GM12878 (cell line): ENCODE results near the gene OR4B1. TPM values are rescaled to one million over a fixed set of nuclear protein-coding genes. Genes with fewer than 3 reads are reported as not detected.

Experiments used
- ATAC-seq: fragments of 200-7000 bp; cut with Tn5 transposase; 3 replicates; pipeline ENCODE4 v1.9.1; 2020; ENCODE audit warnings: mild to moderate bottlenecking, moderate library complexity
- BruUV-seq: library from RNA; stranded (reverse); fragments of 400-500 nt; replicated peaks from 2 replicates; lab custom pipeline; 2021; lab: Mats Ljungman, UMichigan
- CTCF ChIA-PET: fragments of 300-600 bp; sonication (Branson Sonifier 250); formaldehyde crosslinking; extraction: SDS; loops from one replicate; lab custom pipeline; 2021; ENCODE audit warnings: inconsistent platforms; lab: Yijun Ruan, JAX
- POLR2A ChIA-PET: fragments of 350-600 bp; formaldehyde crosslinking; extraction: SDS; loops from one replicate; lab custom pipeline; 2021; ENCODE audit warnings: inconsistent platforms; lab: Charles Lee
- RAD21 ChIA-PET: fragments of 300-600 bp; sonication (Branson Sonifier 250); formaldehyde crosslinking; loops from one replicate; lab custom pipeline; 2023; ENCODE audit warnings: antibody characterized with exemption; ENCODE audit not compliant: unreplicated experiment; lab: Charles Lee
- SMC1A ChIA-PET: fragments of 300-600 bp; sonication (Branson Sonifier 250); formaldehyde crosslinking; loops from one replicate; lab custom pipeline; 2023; ENCODE audit not compliant: unreplicated experiment, uncharacterized antibody; lab: Charles Lee
- DNase-seq: peaks from one replicate; pipeline ENCODE4 v3.0.0-alpha.2; 2011; ENCODE audit warnings: low read depth, low spot score
- FAIRE-seq: peaks from 3 replicates; lab custom pipeline; 2011; peaks lifted over from hg19 to GRCh38; lab: Jason Lieb, UNC
- H2AFZ ChIP-seq: 2 replicates; pipeline ENCODE4 v1.6.0; 2011; ENCODE audit warnings: low read depth, low read length, control low read depth; ENCODE audit not compliant: control insufficient read depth
- H3K27ac ChIP-seq: 2 replicates; pipeline ENCODE4 v1.5.1; 2011; ENCODE audit warnings: control low read depth; ENCODE audit not compliant: control insufficient read depth, insufficient read depth
- H3K27me3 ChIP-seq, 2 experiments: replicated peaks in 1 of 2; 2 replicates each; pipeline versions ENCODE4 v1.6.0 to v1.6.1; 2011; ENCODE audit warnings: low read length in 1 of 2; ENCODE audit not compliant: control insufficient read depth in 2 of 2, insufficient read depth in 2 of 2
- H3K36me3 ChIP-seq, 2 experiments: 2 replicates each; pipeline ENCODE4 v1.5.1; 2011; ENCODE audit warnings: low read length in 1 of 2; ENCODE audit not compliant: control insufficient read depth in 2 of 2, insufficient read depth in 2 of 2
- H3K4me1 ChIP-seq: 2 replicates; pipeline ENCODE4 v1.6.1; 2011; ENCODE audit warnings: mild to moderate bottlenecking, low read length, moderate library complexity, mixed read lengths; ENCODE audit not compliant: control insufficient read depth, insufficient read depth
- H3K4me2 ChIP-seq: 2 replicates; pipeline ENCODE4 v1.6.0; 2011; ENCODE audit warnings: control low read depth; ENCODE audit not compliant: control insufficient read depth, insufficient read depth
- H3K4me3 ChIP-seq: fragments of 200-600 bp; sonication (generic); 2 replicates; pipeline ENCODE4 v1.5.1; 2016
- H3K79me2 ChIP-seq: 2 replicates; pipeline ENCODE4 v1.6.0; 2011; ENCODE audit warnings: low read length; ENCODE audit not compliant: control insufficient read depth, insufficient read depth
- H3K9ac ChIP-seq: 2 replicates; pipeline ENCODE4 v1.8.0; 2011; ENCODE audit warnings: low read length, control low read depth, mixed read lengths; ENCODE audit not compliant: control insufficient read depth, insufficient read depth
- H3K9me3 ChIP-seq: replicated peaks from 3 replicates; pipeline ENCODE4 v1.5.1; 2011; ENCODE audit warnings: mild to moderate bottlenecking, low read length; ENCODE audit not compliant: control insufficient read depth, insufficient read depth
- H4K20me1 ChIP-seq: 2 replicates; pipeline ENCODE4 v1.6.0; 2011; ENCODE audit not compliant: control insufficient read depth, insufficient read depth
- CBX5 ChIP-seq: sonication (generic); IDR thresholded peaks from 2 replicates; pipeline ENCODE4 v1.6.1; 2016; ENCODE audit warnings: low read depth, moderate library complexity, mild to moderate bottlenecking, inconsistent platforms
- CUX1 ChIP-seq: IDR thresholded peaks from 2 replicates; pipeline ENCODE4 v1.6.1; 2012; ENCODE audit warnings: improper control_type of control experiment, low read depth, low read length; ENCODE audit not compliant: insufficient replicate concordance
- JUNB ChIP-seq: IDR thresholded peaks from 2 replicates; pipeline ENCODE4 v1.6.1; 2016; ENCODE audit warnings: antibody characterized with exemption, mild to moderate bottlenecking
- MEF2A ChIP-seq: IDR thresholded peaks from 2 replicates; pipeline ENCODE4 v1.6.1; 2011; ENCODE audit warnings: low read depth, mild to moderate bottlenecking, low read length, moderate library complexity; ENCODE audit not compliant: insufficient read depth
- NFXL1 ChIP-seq: fragments of 450-650 bp; IDR thresholded peaks from 2 replicates; pipeline ENCODE4 v1.6.1; 2017; ENCODE audit warnings: antibody characterized with exemption, mild to moderate bottlenecking, borderline replicate concordance
- POLR2AphosphoS5 ChIP-seq: IDR thresholded peaks from 2 replicates; pipeline ENCODE4 v1.6.1; 2011; ENCODE audit warnings: mild to moderate bottlenecking, low read length, inconsistent platforms
- RAD21 ChIP-seq: IDR thresholded peaks from 2 replicates; pipeline ENCODE4 v1.6.1; 2011; ENCODE audit warnings: mild to moderate bottlenecking, low read depth, low read length, moderate library complexity; ENCODE audit not compliant: insufficient read depth
- SUPT20H ChIP-seq: IDR thresholded peaks from 2 replicates; pipeline ENCODE4 v1.6.1; 2011; ENCODE audit warnings: low read depth, mild to moderate bottlenecking, low read length, moderate library complexity, borderline replicate concordance; ENCODE audit not compliant: control insufficient read depth
- WRNIP1 ChIP-seq: IDR thresholded peaks from 2 replicates; pipeline ENCODE4 v1.6.1; 2011; ENCODE audit warnings: low read depth, low read length, improper control_type of control experiment, borderline replicate concordance
- YY1 ChIP-seq: IDR thresholded peaks from 2 replicates; pipeline ENCODE4 v1.6.1; 2011; ENCODE audit warnings: low read depth, mild to moderate bottlenecking, low read length
- WGBS: methylation state at CpG from one replicate; pipeline ENCODE4 v1.1.6; 2016; ENCODE audit warnings: low lambda C conversion rate; ENCODE audit not compliant: insufficient replicate concordance, insufficient coverage; ENCODE audit errors: missing lambda C conversion rate; 5-methylcytosine and 5-hydroxymethylcytosine counted together
- in situ Hi-C: fragments of 300-500 bp; cut with MboI; formaldehyde crosslinking; loops from 9 replicates; pipeline ENCODE4 v1.14.3; 2018; ENCODE audit warnings: mixed read lengths
- intact Hi-C: fragments of 100-400 bp; cut with micrococcal nuclease; formaldehyde crosslinking; loops from one replicate; pipeline ENCODE4 v1.14.2; 2022; ENCODE audit not compliant: unreplicated experiment
- polyA plus RNA-seq, 11 experiments: library from polyadenylated mRNA; depleted of rRNA in 4 of 11; unstranded in 6 of 11; stranded (reverse) in 5 of 11; fragments of >200 nt; fragmentation: Nextera tagmentation in 4 of 11; fragmentation: Illumina TruSeq in 1 of 11; extraction: Ambion mirVana in 4 of 11; extraction: Trizol in 1 of 11; gene quantifications; 1 replicate in 1 of 11; 2 replicates in 10 of 11; pipeline versions ENCODE4 v1.2.1 to v1.2.3, GENCODE V29; 2011 to 2016; ENCODE audit warnings: inconsistent platforms in 2 of 11, missing spikeins in 2 of 11, low read depth in 1 of 11
- total RNA-seq, 4 experiments: library from RNA; depleted of rRNA in 3 of 4; stranded (reverse); fragments of >200 nt in 3 of 4; fragmentation: Illumina TruSeq in 1 of 4; extraction: Trizol in 1 of 4; gene quantifications; 2 replicates each; pipeline versions ENCODE4 v1.2.1 to v1.2.3, GENCODE V29; 2013 to 2021
- TF ChIP-seq, protein P1 (sequence below): IDR thresholded peaks from 2 replicates; pipeline ENCODE4 v1.6.1; 2011; ENCODE audit warnings: borderline replicate concordance, low read depth, mild to moderate bottlenecking, moderate library complexity, mixed read lengths, low read length; ENCODE audit not compliant: insufficient read depth; ENCODE audit errors: extremely low read length
- TF ChIP-seq, protein P2 (sequence below): IDR thresholded peaks from 2 replicates; pipeline ENCODE4 v1.6.1; 2012; ENCODE audit warnings: low read length, inconsistent platforms
- TF ChIP-seq, protein P3 (sequence below): IDR thresholded peaks from 2 replicates; pipeline ENCODE4 v1.6.1; 2012; ENCODE audit warnings: low read depth, low read length, improper control_type of control experiment

The OR4B1 gene
- total and polyA plus RNA-seq, 10 of the 15 experiments (the other 5 are each of a cell fraction or from before 2014, with no cell fraction given) = not detected

GRCh38 chr11:48167380-48167779 lies 49.2 kb upstream of the OR4B1 start:
- H3K4me1 ChIP-seq = peaks cover 4% of the 10 kb centered on the region; the same call in 1 of the 2 replicates
- no peak for DNase-seq
- in situ Hi-C loops = no loop called here
- no peak overlapping the region for H3K27ac ChIP-seq
- H3K4me2 ChIP-seq = no peak overlapping the region
- SMC1A ChIA-PET = interaction anchor here (1.1 kb wide), 1 partner anchor 15 kb away, joined by 3 read pairs; no protein-coding TSS in a partner anchor
- no peaks in the 10 kb centered on the region for H3K27me3 ChIP-seq
- H3K36me3 ChIP-seq = peaks cover 0 to 11% of the 10 kb centered on the region in 2 experiments; a peak in 2 of 4 replicates
- RAD21 ChIA-PET = no interaction called here
- H3K9ac ChIP-seq = no peak overlapping the region
- TF ChIP-seq, protein P1, sequence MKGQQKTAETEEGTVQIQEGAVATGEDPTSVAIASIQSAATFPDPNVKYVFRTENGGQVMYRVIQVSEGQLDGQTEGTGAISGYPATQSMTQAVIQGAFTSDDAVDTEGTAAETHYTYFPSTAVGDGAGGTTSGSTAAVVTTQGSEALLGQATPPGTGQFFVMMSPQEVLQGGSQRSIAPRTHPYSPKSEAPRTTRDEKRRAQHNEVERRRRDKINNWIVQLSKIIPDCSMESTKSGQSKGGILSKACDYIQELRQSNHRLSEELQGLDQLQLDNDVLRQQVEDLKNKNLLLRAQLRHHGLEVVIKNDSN = no peak
- TF ChIP-seq, protein P2, sequence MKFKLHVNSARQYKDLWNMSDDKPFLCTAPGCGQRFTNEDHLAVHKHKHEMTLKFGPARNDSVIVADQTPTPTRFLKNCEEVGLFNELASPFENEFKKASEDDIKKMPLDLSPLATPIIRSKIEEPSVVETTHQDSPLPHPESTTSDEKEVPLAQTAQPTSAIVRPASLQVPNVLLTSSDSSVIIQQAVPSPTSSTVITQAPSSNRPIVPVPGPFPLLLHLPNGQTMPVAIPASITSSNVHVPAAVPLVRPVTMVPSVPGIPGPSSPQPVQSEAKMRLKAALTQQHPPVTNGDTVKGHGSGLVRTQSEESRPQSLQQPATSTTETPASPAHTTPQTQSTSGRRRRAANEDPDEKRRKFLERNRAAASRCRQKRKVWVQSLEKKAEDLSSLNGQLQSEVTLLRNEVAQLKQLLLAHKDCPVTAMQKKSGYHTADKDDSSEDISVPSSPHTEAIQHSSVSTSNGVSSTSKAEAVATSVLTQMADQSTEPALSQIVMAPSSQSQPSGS = no peak
- TF ChIP-seq YY1 (no peak), NFXL1 (no peak), CBX5 (no peak), RAD21 (no peak), WRNIP1 (no peak), SUPT20H (no peak), JUNB (no peak), POLR2AphosphoS5 (no peak), MEF2A (no peak), CUX1 (no peak)
- TF ChIP-seq, protein P3, sequence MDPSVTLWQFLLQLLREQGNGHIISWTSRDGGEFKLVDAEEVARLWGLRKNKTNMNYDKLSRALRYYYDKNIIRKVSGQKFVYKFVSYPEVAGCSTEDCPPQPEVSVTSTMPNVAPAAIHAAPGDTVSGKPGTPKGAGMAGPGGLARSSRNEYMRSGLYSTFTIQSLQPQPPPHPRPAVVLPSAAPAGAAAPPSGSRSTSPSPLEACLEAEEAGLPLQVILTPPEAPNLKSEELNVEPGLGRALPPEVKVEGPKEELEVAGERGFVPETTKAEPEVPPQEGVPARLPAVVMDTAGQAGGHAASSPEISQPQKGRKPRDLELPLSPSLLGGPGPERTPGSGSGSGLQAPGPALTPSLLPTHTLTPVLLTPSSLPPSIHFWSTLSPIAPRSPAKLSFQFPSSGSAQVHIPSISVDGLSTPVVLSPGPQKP = no peak
- ATAC-seq = no peak
- no peaks in the 10 kb centered on the region; the same call in 1 of the 2 replicates for H4K20me1 ChIP-seq
- 77% methylated on average over 6 of the region's 6 CpGs for WGBS
- no peak overlapping the region for H3K4me3 ChIP-seq
- POLR2A ChIA-PET = interaction anchor here (0.6 kb wide), 1 partner anchor 132 kb away, joined by 6 read pairs; no protein-coding TSS in a partner anchor
- BruUV-seq = no TSS peak
- no peaks in the 10 kb centered on the region for H3K79me2 ChIP-seq
- no peaks in the 10 kb centered on the region for H3K9me3 ChIP-seq
- intact Hi-C loops = no loop called here
- no peak overlapping the region for H2AFZ ChIP-seq
- no peak for FAIRE-seq
- CTCF ChIA-PET = interaction anchor here (1.0 kb wide), 1 partner anchor 232 kb away, joined by 3 read pairs; no protein-coding TSS in a partner anchor
